ENCODE measurements around the gene CEP164. TPM values are rescaled to one million over a fixed set of nuclear protein-coding genes. Genes with fewer than 3 reads are reported as not detected.

The CEP164 gene
- total and polyA plus RNA-seq, 8 donors: 27.4 to 43.6 (median 33.5) TPM

GRCh38 chr11:117385471-117385870 is 57.8 kb downstream of the CEP164 start:
- Histone ChIP-seq H3K9me3 (no peaks in the 10 kb centered on the region), H3K27ac (no peak overlapping the region), H3K27me3 (no peaks in the 10 kb centered on the region), H3K36me3 (peaks cover 0 to 97% of the 10 kb centered on the region in 2 donors), H3K4me3 (no peak overlapping the region), H3K4me1 (no peaks in the 10 kb centered on the region)
- no peak for TF ChIP-seq CTCF (IDR thresholded peaks at IDR 0.05)
- no peak for DNase-seq
- no peak for ATAC-seq
- intact Hi-C loops (cut with DNase I): no loop called here

- no peaks in the 10 kb centered on the region for H3K9me3 ChIP-seq
- H3K4me1 ChIP-seq: no peaks in the 10 kb centered on the region
- no peak overlapping the region for H3K4me3 ChIP-seq
- peaks cover 0 to 97% of the 10 kb centered on the region in 2 donors for H3K36me3 ChIP-seq
- no peaks in the 10 kb centered on the region for H3K27me3 ChIP-seq
- ATAC-seq (no peak), DNase-seq (no peak)
- intact Hi-C loops (cut with DNase I): no loop called here
- no peak overlapping the region for H3K27ac ChIP-seq
- no peak for TF ChIP-seq CTCF (IDR thresholded peaks at IDR 0.05)
These were observed 58.3 kb downstream of the CEP164 start for GRCh38 chr11:117385906-117386305.

- no peak overlapping the region for H3K4me3 ChIP-seq
- DNase-seq (no peak), ATAC-seq (no peak)
- intact Hi-C loops (cut with DNase I): no loop called here
- H3K4me1 ChIP-seq: no peaks in the 10 kb centered on the region
- no peaks in the 10 kb centered on the region for H3K27me3 ChIP-seq
- no peak overlapping the region for H3K27ac ChIP-seq
- no peaks in the 10 kb centered on the region for H3K9me3 ChIP-seq
- peaks cover 0 to 97% of the 10 kb centered on the region in 2 donors for H3K36me3 ChIP-seq
- no peak for TF ChIP-seq CTCF (IDR thresholded peaks at IDR 0.05)
These were observed 60.5 kb downstream of the CEP164 start for GRCh38 chr11:117387992-117388755.

- Histone ChIP-seq H3K9me3 (no peaks in the 10 kb centered on the region), H3K4me1 (no peaks in the 10 kb centered on the region), H3K4me3 (no peak overlapping the region), H3K36me3 (peaks cover 0 to 98% of the 10 kb centered on the region in 2 donors), H3K27me3 (no peaks in the 10 kb centered on the region), H3K27ac (no peak overlapping the region)
- intact Hi-C loops (cut with DNase I): no loop called here
- DNase-seq: peak in 1 of 4 donors; percentile 15
- TF ChIP-seq CTCF (IDR thresholded peaks at IDR 0.05): no peak
- no peak for ATAC-seq
These were observed 63.1 kb downstream of the CEP164 start for GRCh38 chr11:117390743-117391142.

- H3K36me3 ChIP-seq: peaks cover 0 to 98% of the 10 kb centered on the region in 2 donors
- no peak for TF ChIP-seq CTCF (IDR thresholded peaks at IDR 0.05)
- H3K9me3 ChIP-seq: no peaks in the 10 kb centered on the region
- no peaks in the 10 kb centered on the region for H3K4me1 ChIP-seq
- ATAC-seq (no peak), DNase-seq (peak in 1 of 4 donors; percentile 19)
- intact Hi-C loops (cut with DNase I): no loop called here
- no peak overlapping the region for H3K4me3 ChIP-seq
- H3K27me3 ChIP-seq: no peaks in the 10 kb centered on the region
- H3K27ac ChIP-seq: no peak overlapping the region
These were observed 63.5 kb downstream of the CEP164 start for GRCh38 chr11:117391181-117391580.
